ENCODE measurements around the gene HRC. TPM values are rescaled to one million over a fixed set of nuclear protein-coding genes. Genes with fewer than 3 reads are reported as not detected.
A peak's percentile ranks its signal among the peaks of the same experiment; 100 is the strongest.

Gene HRC
- polyA plus RNA-seq, 3 donors: not detected

- H3K4me3 ChIP-seq (replicated peaks in 1 of 3; ENCODE audit: low read depth in 2 of 3, low read length in 3 of 3): no peak overlapping the region
- no peak overlapping the region for H3K27ac ChIP-seq (ENCODE audit: low read depth in 1 of 2, low read length in 2 of 2)
- no peaks in the 10 kb centered on the region for H3K36me3 ChIP-seq (replicated peaks in 1 of 2; ENCODE audit: control insufficient read depth in 1 of 2, insufficient read depth in 2 of 2, low read length in 2 of 2)
- no peak overlapping the region for H2AFZ ChIP-seq (ENCODE audit: insufficient read depth, low read depth, low read length, poor library complexity, severe bottlenecking)
- Mint-ChIP-seq H3K9me3 (peaks cover 3 to 15% (median 6%) of the 10 kb centered on the region in 7 donors), H3K36me3 (peaks cover 0 to 9% of the 10 kb centered on the region in 2 donors), H3K27ac (no peak overlapping the region), H3K4me3 (no peak overlapping the region), H3K27me3 (ENCODE audit: low read depth in 3 of 3) (peaks cover 7 to 18% (median 11%) of the 10 kb centered on the region in 3 donors), H3K4me1 (peaks cover 8% of the 10 kb centered on the region)
- peaks cover 5 to 7% of the 10 kb centered on the region in 2 donors for H3K4me1 ChIP-seq (ENCODE audit: control insufficient read depth in 1 of 2, insufficient read depth in 2 of 2, low read length in 2 of 2)
- no peak overlapping the region for H3K9ac ChIP-seq (ENCODE audit: insufficient read depth, low read length, poor library complexity, severe bottlenecking)
- TF ChIP-seq CTCF (IDR thresholded peaks at IDR 0.05): no peak
- H3K4me2 ChIP-seq (replicated peaks; ENCODE audit: extremely low read depth, low read length, poor library complexity, severe bottlenecking): no peak overlapping the region
- no peaks in the 10 kb centered on the region for H3K79me2 ChIP-seq (ENCODE audit: insufficient read depth, low read length)
- no peaks in the 10 kb centered on the region for H4K20me1 ChIP-seq (ENCODE audit: insufficient read depth, low read length)
- peaks cover 0 to 2% of the 10 kb centered on the region in 2 donors for H3K27me3 ChIP-seq (ENCODE audit: control insufficient read depth in 2 of 2, insufficient read depth in 2 of 2, low read length in 2 of 2)
- whole genome bisulfite sequencing (ENCODE audit: insufficient coverage): 90% methylated on average over 2 of the region's 3 CpGs
- DNase-seq: no peak
- peaks cover 0 to 4% of the 10 kb centered on the region in 2 donors for H3K9me3 ChIP-seq (replicated peaks in 1 of 2; ENCODE audit: control insufficient read depth in 1 of 2, insufficient read depth in 1 of 2, low read length in 2 of 2)
- intact Hi-C loops (cut with micrococcal nuclease): no loop called here
Observed at GRCh38 chr19:49190781-49191180, 35.6 kb upstream of the HRC start.

GRCh38 chr19:49189259-49189658 lies 34.1 kb upstream of the HRC start:
- intact Hi-C loops (cut with micrococcal nuclease): no loop called here
- no peak for DNase-seq
- Histone ChIP-seq H2AFZ (ENCODE audit: insufficient read depth, low read depth, low read length, poor library complexity, severe bottlenecking) (peak overlapping the region; percentile 39), H3K4me2 (replicated peaks; ENCODE audit: extremely low read depth, low read length, poor library complexity, severe bottlenecking) (no peak overlapping the region), H3K36me3 (replicated peaks in 1 of 2; ENCODE audit: control insufficient read depth in 1 of 2, insufficient read depth in 2 of 2, low read length in 2 of 2) (no peaks in the 10 kb centered on the region), H3K27me3 (ENCODE audit: control insufficient read depth in 2 of 2, insufficient read depth in 2 of 2, low read length in 2 of 2) (peaks cover 0 to 2% of the 10 kb centered on the region in 2 donors), H3K9ac (ENCODE audit: insufficient read depth, low read length, poor library complexity, severe bottlenecking) (no peak overlapping the region), H3K27ac (ENCODE audit: low read depth in 1 of 2, low read length in 2 of 2) (no peak overlapping the region), H3K4me3 (replicated peaks in 1 of 3; ENCODE audit: low read depth in 2 of 3, low read length in 3 of 3) (no peak overlapping the region), H4K20me1 (ENCODE audit: insufficient read depth, low read length) (no peaks in the 10 kb centered on the region), H3K79me2 (ENCODE audit: insufficient read depth, low read length) (no peaks in the 10 kb centered on the region), H3K4me1 (ENCODE audit: control insufficient read depth in 1 of 2, insufficient read depth in 2 of 2, low read length in 2 of 2) (peaks cover 5 to 7% of the 10 kb centered on the region in 2 donors), H3K9me3 (replicated peaks in 1 of 2; ENCODE audit: control insufficient read depth in 1 of 2, insufficient read depth in 1 of 2, low read length in 2 of 2) (peaks cover 0 to 8% of the 10 kb centered on the region in 2 donors)
- Mint-ChIP-seq H3K27me3 (ENCODE audit: low read depth in 3 of 3) (peaks cover 7 to 16% (median 9%) of the 10 kb centered on the region in 3 donors), H3K9me3 (peaks cover 4 to 19% (median 10%) of the 10 kb centered on the region in 7 donors), H3K36me3 (peaks cover 0 to 9% of the 10 kb centered on the region in 2 donors), H3K4me3 (peak overlapping the region in 1 of 2 donors; percentile 5), H3K27ac (peak overlapping the region in 2 of 7 donors; percentile 53 to 67), H3K4me1 (peaks cover 8% of the 10 kb centered on the region)
- no peak for TF ChIP-seq CTCF (IDR thresholded peaks at IDR 0.05)
- 61% methylated on average over 4 of the region's 5 CpGs for WGBS (ENCODE audit: insufficient coverage)

All from CD14-positive monocyte (primary cell).